ENCODE measurements around the gene KIF21B.

DNA sequence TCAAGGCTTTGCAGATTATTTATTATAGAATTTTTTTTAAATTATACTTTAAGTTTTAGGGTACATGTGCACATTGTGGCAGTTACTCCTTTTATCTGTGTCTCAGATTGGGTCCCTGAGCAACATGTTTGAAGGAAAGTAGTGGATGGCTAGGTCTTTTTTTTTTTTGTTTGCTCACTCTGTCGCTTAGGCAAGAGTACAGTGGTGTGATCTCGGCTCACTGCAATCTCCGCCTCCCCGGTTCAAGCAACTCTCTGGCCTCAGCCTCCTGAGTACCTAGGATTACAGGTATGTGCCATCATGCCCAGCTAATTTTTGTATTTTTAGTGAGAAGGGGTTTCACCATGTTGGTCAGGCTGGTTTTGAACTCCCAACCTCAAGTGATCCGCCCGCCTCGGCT, 39.6 kb upstream of the KIF21B start:
- no peak for TF ChIP-seq POLR2A (IDR thresholded peaks at IDR 0.05)
- TF ChIP-seq, protein P1, sequence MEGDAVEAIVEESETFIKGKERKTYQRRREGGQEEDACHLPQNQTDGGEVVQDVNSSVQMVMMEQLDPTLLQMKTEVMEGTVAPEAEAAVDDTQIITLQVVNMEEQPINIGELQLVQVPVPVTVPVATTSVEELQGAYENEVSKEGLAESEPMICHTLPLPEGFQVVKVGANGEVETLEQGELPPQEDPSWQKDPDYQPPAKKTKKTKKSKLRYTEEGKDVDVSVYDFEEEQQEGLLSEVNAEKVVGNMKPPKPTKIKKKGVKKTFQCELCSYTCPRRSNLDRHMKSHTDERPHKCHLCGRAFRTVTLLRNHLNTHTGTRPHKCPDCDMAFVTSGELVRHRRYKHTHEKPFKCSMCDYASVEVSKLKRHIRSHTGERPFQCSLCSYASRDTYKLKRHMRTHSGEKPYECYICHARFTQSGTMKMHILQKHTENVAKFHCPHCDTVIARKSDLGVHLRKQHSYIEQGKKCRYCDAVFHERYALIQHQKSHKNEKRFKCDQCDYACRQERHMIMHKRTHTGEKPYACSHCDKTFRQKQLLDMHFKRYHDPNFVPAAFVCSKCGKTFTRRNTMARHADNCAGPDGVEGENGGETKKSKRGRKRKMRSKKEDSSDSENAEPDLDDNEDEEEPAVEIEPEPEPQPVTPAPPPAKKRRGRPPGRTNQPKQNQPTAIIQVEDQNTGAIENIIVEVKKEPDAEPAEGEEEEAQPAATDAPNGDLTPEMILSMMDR (IDR thresholded peaks at IDR 0.05) = no peak
